ENCODE results near the gene CPSF2. TPM values are rescaled to one million over a fixed set of nuclear protein-coding genes. Genes with fewer than 3 reads are reported as not detected.

CPSF2 gene
- total and polyA plus RNA-seq, 10 of the 15 experiments (the other 5 are each of a cell fraction or from before 2014, with no cell fraction given): 18.2 to 71.8 (median 47.0) TPM

- Histone ChIP-seq H3K27me3 (replicated peaks in 1 of 2; ENCODE audit: control insufficient read depth in 2 of 2, insufficient read depth in 2 of 2, low read length in 1 of 2) (no peaks in the 10 kb centered on the region), H3K9me3 (replicated peaks; ENCODE audit: control insufficient read depth, insufficient read depth, low read length) (no peaks in the 10 kb centered on the region), H2AFZ (ENCODE audit: control insufficient read depth, low read depth, low read length) (no peak overlapping the region), H4K20me1 (ENCODE audit: control insufficient read depth, insufficient read depth) (no peaks in the 10 kb centered on the region), H3K27ac (ENCODE audit: control insufficient read depth, insufficient read depth) (no peak overlapping the region), H3K9ac (ENCODE audit: control insufficient read depth, insufficient read depth, low read length) (no peak overlapping the region), H3K36me3 (ENCODE audit: control insufficient read depth in 2 of 2, insufficient read depth in 2 of 2, low read length in 1 of 2) (no peaks in the 10 kb centered on the region), H3K4me2 (ENCODE audit: control insufficient read depth, insufficient read depth) (no peak overlapping the region), H3K4me3 (no peak overlapping the region), H3K79me2 (ENCODE audit: control insufficient read depth, insufficient read depth, low read length) (peaks cover 13% of the 10 kb centered on the region), H3K4me1 (ENCODE audit: control insufficient read depth, insufficient read depth, low read length) (no peaks in the 10 kb centered on the region; the same call in 1 of the 2 replicates)
- SMC1A ChIA-PET (ENCODE audit: uncharacterized antibody, unreplicated experiment): interaction anchor here (1.4 to 1.7 kb wide), 2 partner anchors 8 to 11 kb away, joined by 7 read pairs; partner anchors contain the start of genes CPSF2 and NDUFB1
- DNase-seq (ENCODE audit: low read depth, low spot score): no peak
- 61% methylated on average over 5 of the region's 5 CpGs for WGBS (ENCODE audit: insufficient coverage, insufficient replicate concordance, low lambda C conversion rate, missing lambda C conversion rate)
- CTCF ChIA-PET: interaction anchor here (0.9 to 4.9 kb wide), 3 partner anchors 9 to 16 kb away, joined by 3 to 143 read pairs (median 4); partner anchors contain the start of genes CPSF2 and NDUFB1
- in situ Hi-C loops (cut with MboI) (no loop called here), intact Hi-C loops (cut with micrococcal nuclease; ENCODE audit: unreplicated experiment) (loop anchor here (5.0 kb wide), 1 partner anchor 67 kb away; the partner anchor contains the start of gene TRIP11)
- TF ChIP-seq RBBP5 (conservative IDR thresholded peaks at IDR 0.05): no peak
- TF ChIP-seq TCF3 (IDR thresholded peaks at IDR 0.05; ENCODE audit: borderline replicate concordance, insufficient read depth, low read depth, low read length): no peak
- TF ChIP-seq ASH2L (IDR thresholded peaks at IDR 0.05; ENCODE audit: borderline replicate concordance, low read depth): no peak
- no peak for TF ChIP-seq CTCF (IDR thresholded peaks at IDR 0.05 in 2 of 3, conservative IDR thresholded peaks at IDR 0.05 in 1 of 3; ENCODE audit: control insufficient read depth in 2 of 3, extremely low read depth in 1 of 3, insufficient read depth in 1 of 3, low read depth in 3 of 3, low read length in 3 of 3)
- TF ChIP-seq, protein P1, sequence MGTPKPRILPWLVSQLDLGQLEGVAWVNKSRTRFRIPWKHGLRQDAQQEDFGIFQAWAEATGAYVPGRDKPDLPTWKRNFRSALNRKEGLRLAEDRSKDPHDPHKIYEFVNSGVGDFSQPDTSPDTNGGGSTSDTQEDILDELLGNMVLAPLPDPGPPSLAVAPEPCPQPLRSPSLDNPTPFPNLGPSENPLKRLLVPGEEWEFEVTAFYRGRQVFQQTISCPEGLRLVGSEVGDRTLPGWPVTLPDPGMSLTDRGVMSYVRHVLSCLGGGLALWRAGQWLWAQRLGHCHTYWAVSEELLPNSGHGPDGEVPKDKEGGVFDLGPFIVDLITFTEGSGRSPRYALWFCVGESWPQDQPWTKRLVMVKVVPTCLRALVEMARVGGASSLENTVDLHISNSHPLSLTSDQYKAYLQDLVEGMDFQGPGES (IDR thresholded peaks at IDR 0.05): no peak
- no peak for TF ChIP-seq RB1 (IDR thresholded peaks at IDR 0.05; ENCODE audit: borderline replicate concordance)
- no TSS peak for BruUV-seq (replicated peaks)
- FAIRE-seq: no peak
- POLR2A ChIA-PET: interaction anchor here (4.7 kb wide), 1 partner anchor 12 kb away, joined by 45 read pairs; the partner anchor contains the start of genes CPSF2 and NDUFB1
- RAD21 ChIA-PET (ENCODE audit: unreplicated experiment): no interaction called here
- no peak for ATAC-seq
Observed at GRCh38 chr14:92109490-92109889, 12.3 kb upstream of the CPSF2 start.

Data from GM12878 (cell line).